Keratinocyte (primary cell): Measurements from ENCODE around the gene COL16A1. TPM values are rescaled to one million over a fixed set of nuclear protein-coding genes. Genes with fewer than 3 reads are reported as not detected.

Source experiments
- DNase-seq: peaks from one replicate; pipeline ENCODE4 v3.0.0-alpha.2; 2011; ENCODE audit warnings: low read depth, missing footprints, low spot score
- FAIRE-seq: peaks from 2 replicates; lab custom pipeline; 2011; peaks lifted over from hg19 to GRCh38; lab: Jason Lieb, UNC
- H2AFZ ChIP-seq: 2 replicates; pipeline ENCODE4 v1.6.0; 2012; ENCODE audit warnings: low read length, control low read depth, inconsistent platforms; ENCODE audit not compliant: control insufficient read depth
- H3K27ac ChIP-seq: 2 replicates; pipeline ENCODE4 v1.5.1; 2011; ENCODE audit warnings: low read length; ENCODE audit not compliant: control insufficient read depth, insufficient read depth
- H3K27me3 ChIP-seq: 3 replicates; pipeline ENCODE4 v1.6.0; 2011; ENCODE audit warnings: low read length; ENCODE audit not compliant: control insufficient read depth, insufficient read depth; ENCODE audit errors: extremely low read depth
- H3K36me3 ChIP-seq, 2 experiments: 2 replicates in 1 of 2; 3 replicates in 1 of 2; pipeline ENCODE4 v1.5.1; 2011; ENCODE audit warnings: low read length in 2 of 2, mild to moderate bottlenecking in 1 of 2; ENCODE audit not compliant: control insufficient read depth in 2 of 2, insufficient read depth in 2 of 2; ENCODE audit errors: extremely low read depth in 1 of 2
- H3K4me1 ChIP-seq: 3 replicates; pipeline ENCODE4 v1.5.1; 2011; ENCODE audit warnings: low read length; ENCODE audit not compliant: control insufficient read depth, insufficient read depth; ENCODE audit errors: extremely low read depth
- H3K4me2 ChIP-seq: 3 replicates; pipeline ENCODE4 v1.6.0; 2011; ENCODE audit warnings: low read depth, low read length; ENCODE audit not compliant: control insufficient read depth, insufficient read depth; ENCODE audit errors: extremely low read depth
- H3K4me3 ChIP-seq, 3 experiments: fragments of 200-600 bp in 1 of 3; sonication (generic) in 1 of 3; 2 replicates in 2 of 3; 3 replicates in 1 of 3; pipeline ENCODE4 v1.5.1; 2011 to 2016; ENCODE audit warnings: low read length in 3 of 3, mild to moderate bottlenecking in 3 of 3, control low read depth in 2 of 3, inconsistent platforms in 1 of 3, low read depth in 1 of 3, mixed read lengths in 1 of 3, mixed run types in 1 of 3, moderate library complexity in 1 of 3; ENCODE audit not compliant: control insufficient read depth in 2 of 3, insufficient read depth in 2 of 3; ENCODE audit errors: extremely low read depth in 1 of 3
- H3K79me2 ChIP-seq: 2 replicates; pipeline ENCODE4 v1.6.0; 2012; ENCODE audit warnings: low read length; ENCODE audit not compliant: control insufficient read depth, insufficient read depth
- H3K9ac ChIP-seq: 3 replicates; pipeline ENCODE4 v1.6.0; 2011; ENCODE audit warnings: low read length; ENCODE audit not compliant: control insufficient read depth, insufficient read depth; ENCODE audit errors: extremely low read depth
- H3K9me1 ChIP-seq: 3 replicates; pipeline ENCODE4 v1.6.0; 2011; ENCODE audit warnings: low read length; ENCODE audit not compliant: control insufficient read depth, insufficient read depth; ENCODE audit errors: extremely low read depth
- H3K9me3 ChIP-seq: 2 replicates; pipeline ENCODE4 v1.5.1; 2012; ENCODE audit warnings: low read depth, low read length; ENCODE audit not compliant: control insufficient read depth
- H4K20me1 ChIP-seq: 3 replicates; pipeline ENCODE4 v1.6.0; 2011; ENCODE audit warnings: low read length; ENCODE audit not compliant: control insufficient read depth, insufficient read depth; ENCODE audit errors: extremely low read depth
- CTCF ChIP-seq, 3 experiments: IDR thresholded peaks in 1 of 3; conservative IDR thresholded peaks in 1 of 3; optimal IDR thresholded peaks in 1 of 3; 2 replicates in 2 of 3; 3 replicates in 1 of 3; pipeline versions ENCODE3 to v1.5.1; 2011; ENCODE audit warnings: low read length in 3 of 3, mild to moderate bottlenecking in 3 of 3, moderate library complexity in 2 of 3, control low read depth in 1 of 3, inconsistent platforms in 1 of 3; ENCODE audit not compliant: insufficient read depth in 2 of 3; ENCODE audit errors: extremely low read depth in 1 of 3
- EZH2 ChIP-seq: IDR thresholded peaks from one replicate; pipeline ENCODE4 v1.6.1; 2012; ENCODE audit warnings: inconsistent platforms, mild to moderate bottlenecking, low read length, moderate library complexity
- dilution Hi-C: fragments of 300-500 bp; cut with MboI; formaldehyde crosslinking; loops from one replicate; pipeline ENCODE4 v1.7.0; 2020; ENCODE audit warnings: low sequenced_read_pairs; ENCODE audit not compliant: extremely low pct_ligation_motif_present
- polyA plus RNA-seq, 5 experiments: library from polyadenylated mRNA; depleted of rRNA in 3 of 5; stranded (reverse) in 3 of 5; stranded (forward) in 1 of 5; unstranded in 1 of 5; fragments of >200 nt; gene quantifications; 1 replicate in 1 of 5; 2 replicates in 3 of 5; 3 replicates in 1 of 5; pipeline versions ENCODE4 v1.2.1 to v1.2.3, GENCODE V29; 2011 to 2012; ENCODE audit warnings: missing spikeins in 2 of 5, low read depth in 1 of 5, low replicate concordance in 1 of 5

COL16A1 gene
- polyA plus RNA-seq, 1 donor (not counting 4 experiments of a cell fraction or from before 2014, with no cell fraction given): 43.4 TPM

GRCh38 chr1:31718327-31718897 is 14.6 kb upstream of the COL16A1 start:
- Histone ChIP-seq H2AFZ (no peak overlapping the region), H3K4me1 (peaks cover 36% of the 10 kb centered on the region), H3K9me1 (peaks cover 4% of the 10 kb centered on the region), H3K27me3 (peaks cover 5% of the 10 kb centered on the region), H3K4me3 (no peak overlapping the region), H4K20me1 (no peaks in the 10 kb centered on the region), H3K36me3 (no peaks in the 10 kb centered on the region), H3K9ac (no peak overlapping the region), H3K27ac (no peak overlapping the region), H3K79me2 (no peaks in the 10 kb centered on the region), H3K4me2 (peak overlapping the region; percentile 35), H3K9me3 (no peaks in the 10 kb centered on the region)
- DNase-seq: peak; percentile 45
- dilution Hi-C loops: no loop called here
- TF ChIP-seq EZH2: no peak
- TF ChIP-seq CTCF (optimal IDR thresholded peaks at IDR 0.05 in 1 of 3, IDR thresholded peaks at IDR 0.05 in 1 of 3, conservative IDR thresholded peaks at IDR 0.05 in 1 of 3; ENCODE audit: extremely low read depth in 1 of 3, insufficient read depth in 2 of 3, low read length in 3 of 3): no peak
- FAIRE-seq: peak; percentile 55

- no peaks in the 10 kb centered on the region for H3K9me3 ChIP-seq
- H3K9ac ChIP-seq: no peak overlapping the region
- no peaks in the 10 kb centered on the region for H3K36me3 ChIP-seq
- H3K9me1 ChIP-seq: peaks cover 4% of the 10 kb centered on the region
- no peak for TF ChIP-seq CTCF (optimal IDR thresholded peaks at IDR 0.05 in 1 of 3, IDR thresholded peaks at IDR 0.05 in 1 of 3, conservative IDR thresholded peaks at IDR 0.05 in 1 of 3; ENCODE audit: extremely low read depth in 1 of 3, insufficient read depth in 2 of 3, low read length in 3 of 3)
- no peak for TF ChIP-seq EZH2
- no peak overlapping the region for H3K27ac ChIP-seq
- H3K27me3 ChIP-seq: peaks cover 5% of the 10 kb centered on the region
- H2AFZ ChIP-seq: no peak overlapping the region
- H3K4me2 ChIP-seq: peak overlapping the region; percentile 35
- FAIRE-seq (peak; percentile 93), DNase-seq (no peak)
- peaks cover 44% of the 10 kb centered on the region for H3K4me1 ChIP-seq
- no peaks in the 10 kb centered on the region for H4K20me1 ChIP-seq
- no peaks in the 10 kb centered on the region for H3K79me2 ChIP-seq
- H3K4me3 ChIP-seq: no peak overlapping the region
- dilution Hi-C loops: no loop called here
Measured at GRCh38 chr1:31717341-31717740, 13.5 kb upstream of the COL16A1 start.
